ENCODE results near the gene TRMT11.
"Not testable (repeated sequence)": the region's sequence is repeated elsewhere in the genome, so short reads cannot be mapped to it uniquely, and the experiment has no call there.

TRMT11 gene

GRCh38 chr6:125994670-125995488, 8.5 kb downstream of the TRMT11 start:
- DNase-seq = no peak

- peak; percentile 70 for DNase-seq
Observed at GRCh38 chr6:125995972-125996580, 9.7 kb downstream of the TRMT11 start.

GRCh38 chr6:126002755-126003679, 16.7 kb downstream of the TRMT11 start:
- no peak for DNase-seq

GRCh38 chr6:126007800-126008199, 21.5 kb downstream of the TRMT11 start:
- DNase-seq = no peak

- DNase-seq = no peak
Observed at GRCh38 chr6:126010040-126010439, 23.7 kb downstream of the TRMT11 start.

GRCh38 chr6:126015863-126016262, 29.5 kb downstream of the TRMT11 start:
- DNase-seq = no peak

- DNase-seq = no peak
Observed at GRCh38 chr6:126016591-126016990, 30.3 kb downstream of the TRMT11 start.

- no peak for DNase-seq
Observed at GRCh38 chr6:126017668-126018067, 31.3 kb downstream of the TRMT11 start.

- no peak for DNase-seq
Observed at GRCh38 chr6:126020305-126021050, 34.1 kb downstream of the TRMT11 start.

- not testable (repeated sequence) for DNase-seq
Observed at GRCh38 chr6:126023474-126023873, 37.1 kb downstream of the TRMT11 start.

GRCh38 chr6:126026001-126026400, 39.7 kb downstream of the TRMT11 start:
- DNase-seq = no peak

GRCh38 chr6:126027601-126028000, 41.3 kb downstream of the TRMT11 start:
- DNase-seq = no peak

GRCh38 chr6:126030045-126030444, 43.7 kb downstream of the TRMT11 start:
- no peak for DNase-seq

- DNase-seq = peak; percentile 53
Observed at GRCh38 chr6:126033696-126034095, 47.4 kb downstream of the TRMT11 start.

GRCh38 chr6:126034656-126035055, 48.3 kb downstream of the TRMT11 start:
- no peak for DNase-seq

GRCh38 chr6:126035764-126036163, 49.4 kb downstream of the TRMT11 start:
- no peak for DNase-seq

GRCh38 chr6:126038234-126038633, 51.9 kb downstream of the TRMT11 start:
- no peak for DNase-seq

GRCh38 chr6:126039284-126039683, 52.9 kb downstream of the TRMT11 start:
- no peak for DNase-seq

- no peak for DNase-seq
Observed at GRCh38 chr6:126040394-126040793, 54.1 kb downstream of the TRMT11 start.

GRCh38 chr6:126040826-126041225, 54.5 kb downstream of the TRMT11 start:
- DNase-seq = no peak

GRCh38 chr6:126041516-126041915, 55.2 kb downstream of the TRMT11 start:
- DNase-seq = no peak

- no peak for DNase-seq
Observed at GRCh38 chr6:126042001-126042419, 55.7 kb downstream of the TRMT11 start.

GRCh38 chr6:126047648-126048047, 61.3 kb downstream of the TRMT11 start:
- DNase-seq = no peak
